Astrocyte of the cerebellum (primary cell): ENCODE results near the gene CDH24.

ENCODE experiments used
- DNase-seq: peaks from one replicate; pipeline ENCODE4 v3.0.0-alpha.2; 2011; ENCODE audit warnings: low read depth
- H3K4me3 ChIP-seq: 2 replicates; pipeline ENCODE4 v1.5.1; 2011; ENCODE audit warnings: mild to moderate bottlenecking, low read depth, low read length, moderate library complexity
- CTCF ChIP-seq: IDR thresholded peaks from 2 replicates; pipeline ENCODE4 v1.5.1; 2012; ENCODE audit warnings: low read length, low read depth, moderate library complexity, mild to moderate bottlenecking; ENCODE audit errors: missing control alignments
- in situ Hi-C: cut with HindIII; loops from 2 replicates; pipeline ENCODE4 v1.10.0; 2017; ENCODE audit warnings: low sequenced_read_pairs

The CDH24 gene

GRCh38 chr14:23062002-23062401 lies 4.7 kb upstream of the CDH24 start:
- peak; percentile 93 for DNase-seq
- in situ Hi-C loops = no loop called here
- no peak for TF ChIP-seq CTCF
- H3K4me3 ChIP-seq = no peak overlapping the region

DNA sequence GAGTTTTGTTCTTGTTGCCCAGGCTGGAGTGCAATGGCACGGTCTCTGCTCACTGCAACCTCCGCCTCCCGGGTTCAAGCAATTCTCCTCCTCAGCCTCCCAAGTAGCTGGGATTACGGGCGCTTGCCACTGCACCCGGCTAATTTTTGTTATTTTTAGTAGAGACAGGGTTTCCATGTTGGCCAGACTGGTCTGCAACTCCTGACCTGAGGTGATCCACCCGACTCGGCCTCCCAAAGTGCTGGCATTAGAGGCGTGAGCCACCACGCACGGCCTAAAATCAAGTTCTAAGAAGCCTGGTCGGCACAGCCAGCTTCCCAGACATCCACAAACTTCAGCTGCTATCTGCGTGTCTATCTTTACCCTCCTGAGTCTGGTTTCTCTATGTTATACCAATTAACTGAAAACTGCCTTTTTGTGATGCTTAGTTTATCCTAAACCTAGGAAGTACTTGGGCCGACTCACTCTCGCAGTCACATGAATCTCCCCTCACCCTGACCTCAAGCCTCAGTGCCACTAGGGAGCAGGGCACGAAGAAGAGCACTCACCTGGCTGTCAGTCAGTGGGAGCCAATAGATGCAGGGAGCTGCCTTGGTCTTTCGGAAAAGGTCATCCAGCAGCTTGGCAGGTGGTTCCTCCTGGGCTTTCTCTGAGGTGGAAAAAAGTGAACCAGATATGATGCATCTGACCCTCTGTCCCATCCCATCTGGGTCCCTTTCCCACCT lies 3.4 kb upstream of the CDH24 start:
- in situ Hi-C loops = no loop called here
- no peak overlapping the region for H3K4me3 ChIP-seq
- no peak for TF ChIP-seq CTCF
- DNase-seq = no peak

- H3K4me3 ChIP-seq = no peak overlapping the region
- in situ Hi-C loops = no loop called here
Measured at GRCh38 chr14:23058654-23059504, 1.6 kb upstream of the CDH24 start.

DNA sequence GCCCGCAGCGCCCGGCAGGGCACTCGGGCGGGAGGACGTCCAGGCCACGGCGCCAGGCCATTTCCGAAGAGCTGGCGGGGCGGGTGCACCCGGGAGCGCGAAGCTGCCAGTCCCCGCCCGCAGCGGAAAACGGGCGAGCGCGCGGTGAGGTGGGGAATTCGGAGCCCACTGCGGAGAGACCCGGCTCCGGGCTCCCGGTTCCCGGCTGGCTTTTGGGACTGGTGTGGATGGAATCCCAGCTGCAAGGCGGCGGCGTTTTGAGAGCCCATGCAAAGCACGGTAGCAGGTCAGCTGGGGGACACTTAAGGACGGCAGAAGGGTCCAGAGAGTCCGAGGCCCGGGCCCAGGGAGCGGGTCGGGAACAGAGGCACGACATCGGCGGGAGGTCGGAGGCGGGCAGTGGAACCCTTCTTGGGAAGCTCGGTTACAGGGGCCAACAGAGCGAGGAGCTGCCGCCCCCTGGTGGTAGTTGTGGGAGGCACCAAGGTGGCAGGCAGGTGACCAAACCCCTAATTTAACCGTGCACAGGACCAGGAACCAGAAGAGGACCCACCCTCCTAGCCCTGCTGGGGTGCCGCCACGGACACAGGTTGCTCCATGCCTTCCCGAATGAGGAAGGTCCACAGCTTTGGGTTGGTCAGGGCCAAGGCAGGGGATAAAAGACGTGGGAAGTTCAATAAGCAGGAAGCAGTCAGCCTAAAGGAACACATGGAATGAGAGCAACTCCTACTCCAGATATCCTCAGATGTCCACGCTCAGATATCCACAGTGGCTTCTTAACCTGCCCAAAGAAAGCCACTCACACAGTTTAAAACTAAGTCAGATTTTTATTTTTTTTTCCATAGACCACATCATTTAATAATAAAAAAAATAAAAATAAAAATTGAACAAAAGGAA lies 685 bp upstream of the CDH24 start:
- peak; percentile 89 for TF ChIP-seq CTCF
- in situ Hi-C loops = no loop called here
- peak; percentile 73 for DNase-seq
- H3K4me3 ChIP-seq = peak overlapping the region; percentile 54

More at GRCh38 chr14:23058654-23059504, 1.6 kb upstream of the CDH24 start:
- no peak for DNase-seq
- TF ChIP-seq CTCF = no peak

DNA sequence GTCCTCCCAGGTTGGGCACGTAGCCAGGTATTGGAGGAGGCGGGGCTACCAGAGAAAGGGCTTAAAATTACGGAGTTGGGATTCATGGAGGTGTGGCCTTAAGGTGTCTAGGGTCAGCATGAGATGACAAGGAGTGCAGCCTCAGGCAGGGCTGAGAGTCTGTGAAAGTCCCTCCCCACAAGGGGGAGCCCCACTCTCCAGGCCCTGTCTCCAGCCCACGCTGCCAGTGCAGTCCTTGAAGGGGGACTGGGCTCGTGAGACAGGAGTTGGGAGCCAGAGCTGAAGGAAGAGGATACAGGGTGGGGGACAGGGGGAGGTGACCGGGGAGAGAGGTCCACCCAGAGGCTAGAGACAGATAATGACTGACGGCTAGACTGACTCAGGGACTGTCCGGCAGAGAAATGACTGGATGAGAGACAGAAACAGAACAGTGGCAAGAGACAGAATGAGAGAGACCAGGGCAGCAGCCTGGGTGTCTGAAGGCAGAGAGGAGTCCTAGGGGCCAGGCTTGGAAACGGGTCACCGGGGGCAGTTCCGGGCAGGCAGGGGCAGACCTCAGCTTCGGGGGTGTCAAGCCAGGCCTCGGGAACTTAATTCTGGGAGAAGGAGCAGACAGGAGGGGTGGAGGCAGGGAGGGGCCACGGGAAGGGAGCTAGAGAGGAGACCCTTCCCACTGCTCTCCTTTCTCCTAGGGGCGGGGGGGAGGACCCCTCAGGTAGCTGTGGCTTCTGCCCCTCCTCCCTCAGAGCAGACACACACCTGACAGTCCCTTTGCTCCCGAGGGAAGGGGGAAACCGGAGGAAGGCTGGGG lies 970 bp downstream of the CDH24 start:
- peak; percentile 27 for DNase-seq
- H3K4me3 ChIP-seq = peak overlapping the region; percentile 54
- peak; percentile 89 for TF ChIP-seq CTCF
- in situ Hi-C loops = no loop called here
